ENCODE measurements around the gene CCDC172.

DNA sequence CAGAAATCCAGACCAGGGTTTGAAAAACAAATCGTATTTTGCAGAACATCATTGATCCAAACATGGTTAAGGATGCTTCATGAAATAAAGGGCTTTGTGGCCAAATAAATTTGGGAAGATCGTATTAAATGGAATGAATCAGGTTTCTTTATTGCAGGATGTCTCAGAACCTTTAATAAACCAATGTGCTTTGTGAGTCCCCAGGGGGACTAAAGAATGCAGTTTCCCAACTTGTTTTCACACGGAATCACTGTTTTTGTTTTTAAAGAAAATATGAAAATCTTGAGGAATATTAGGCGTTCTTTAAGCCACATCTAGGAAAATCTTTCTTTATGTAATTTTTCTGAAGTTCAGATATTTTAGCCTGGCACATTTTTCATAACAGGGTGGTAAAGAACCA is 16.8 kb upstream of the CCDC172 start:
- no peak for TF ChIP-seq EZH2 (IDR thresholded peaks at IDR 0.05; ENCODE audit: borderline replicate concordance, insufficient read depth, low read depth, low read length, poor library complexity, severe bottlenecking)
- no peak for TF ChIP-seq CTCF (IDR thresholded peaks at IDR 0.05)
